Measurements from ENCODE around the gene CACNA1I. TPM values are rescaled to one million over a fixed set of nuclear protein-coding genes. Genes with fewer than 3 reads are reported as not detected.
A peak's percentile ranks its signal among the peaks of the same experiment; 100 is the strongest.

CACNA1I gene
- total and polyA plus RNA-seq, 4 donors: 0.16 to 0.33 TPM; not detected in 2

GRCh38 chr22:39545386-39546365, 24.9 kb upstream of the CACNA1I start:
- H3K4me1 ChIP-seq (ENCODE audit: control insufficient read depth in 1 of 2, insufficient read depth in 2 of 2, low read length in 2 of 2): no peaks in the 10 kb centered on the region
- WGBS, 2 donors: 18 to 24% methylated on average over 39 of the region's 39 CpGs
- H3K27me3 ChIP-seq (ENCODE audit: control insufficient read depth in 1 of 2, insufficient read depth in 2 of 2, low read length in 1 of 2): no peaks in the 10 kb centered on the region
- DNase-seq (peak in 1 of 2 donors; percentile 85), ATAC-seq (ENCODE audit: low FRiP score) (peak; percentile 44)
- intact Hi-C loops (cut with DNase I): no loop called here
- H3K36me3 ChIP-seq (ENCODE audit: control insufficient read depth in 1 of 2, insufficient read depth in 2 of 2, low read length in 1 of 2): no peaks in the 10 kb centered on the region
- H3K27ac ChIP-seq (ENCODE audit: low read depth in 1 of 2, low read length in 2 of 2): no peak overlapping the region
- no peaks in the 10 kb centered on the region for H3K9me3 ChIP-seq (ENCODE audit: control insufficient read depth, low read length)
- no peak overlapping the region for H3K4me3 ChIP-seq (ENCODE audit: low read length in 2 of 2)

GRCh38 chr22:39546889-39547586, 23.5 kb upstream of the CACNA1I start:
- Histone ChIP-seq H3K4me3 (ENCODE audit: low read length in 2 of 2) (no peak overlapping the region), H3K27me3 (ENCODE audit: control insufficient read depth in 1 of 2, insufficient read depth in 2 of 2, low read length in 1 of 2) (no peaks in the 10 kb centered on the region), H3K36me3 (ENCODE audit: control insufficient read depth in 1 of 2, insufficient read depth in 2 of 2, low read length in 1 of 2) (no peaks in the 10 kb centered on the region), H3K9me3 (ENCODE audit: control insufficient read depth, low read length) (no peaks in the 10 kb centered on the region), H3K27ac (ENCODE audit: low read depth in 1 of 2, low read length in 2 of 2) (no peak overlapping the region), H3K4me1 (ENCODE audit: control insufficient read depth in 1 of 2, insufficient read depth in 2 of 2, low read length in 2 of 2) (no peaks in the 10 kb centered on the region)
- ATAC-seq (ENCODE audit: low FRiP score): no peak
- intact Hi-C loops (cut with DNase I): no loop called here
- no peak for DNase-seq
- 38 to 39% methylated on average over 5 of the region's 5 CpGs for WGBS, 2 donors

DNA sequence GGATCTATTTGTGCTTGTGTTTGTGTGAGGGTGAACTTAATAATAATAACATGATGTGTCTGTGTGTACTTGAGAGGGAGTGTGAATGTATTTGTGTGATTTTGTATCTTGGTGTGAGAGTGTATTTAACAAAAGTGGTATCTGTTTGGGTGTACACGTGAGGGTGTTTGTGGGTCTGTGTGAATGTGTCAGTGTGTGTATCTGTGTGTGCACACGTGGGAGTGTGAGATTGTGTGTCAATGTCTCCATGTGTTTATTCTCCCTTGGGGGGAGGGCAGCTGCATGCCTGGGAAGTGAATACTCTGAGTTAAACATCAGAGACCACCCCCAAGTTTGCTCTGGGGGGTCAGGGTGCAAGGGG, 23.0 kb upstream of the CACNA1I start:
- intact Hi-C loops (cut with DNase I): no loop called here
- Histone ChIP-seq H3K4me3 (ENCODE audit: low read length in 2 of 2) (no peak overlapping the region), H3K9me3 (ENCODE audit: control insufficient read depth, low read length) (no peaks in the 10 kb centered on the region), H3K27ac (ENCODE audit: low read depth in 1 of 2, low read length in 2 of 2) (no peak overlapping the region), H3K4me1 (ENCODE audit: control insufficient read depth in 1 of 2, insufficient read depth in 2 of 2, low read length in 2 of 2) (no peaks in the 10 kb centered on the region), H3K27me3 (ENCODE audit: control insufficient read depth in 1 of 2, insufficient read depth in 2 of 2, low read length in 1 of 2) (no peaks in the 10 kb centered on the region), H3K36me3 (ENCODE audit: control insufficient read depth in 1 of 2, insufficient read depth in 2 of 2, low read length in 1 of 2) (no peaks in the 10 kb centered on the region)
- ATAC-seq (ENCODE audit: low FRiP score) (no peak), DNase-seq (no peak)
- WGBS, 2 donors: 44 to 53% methylated on average over 2 of the region's 2 CpGs

DNA sequence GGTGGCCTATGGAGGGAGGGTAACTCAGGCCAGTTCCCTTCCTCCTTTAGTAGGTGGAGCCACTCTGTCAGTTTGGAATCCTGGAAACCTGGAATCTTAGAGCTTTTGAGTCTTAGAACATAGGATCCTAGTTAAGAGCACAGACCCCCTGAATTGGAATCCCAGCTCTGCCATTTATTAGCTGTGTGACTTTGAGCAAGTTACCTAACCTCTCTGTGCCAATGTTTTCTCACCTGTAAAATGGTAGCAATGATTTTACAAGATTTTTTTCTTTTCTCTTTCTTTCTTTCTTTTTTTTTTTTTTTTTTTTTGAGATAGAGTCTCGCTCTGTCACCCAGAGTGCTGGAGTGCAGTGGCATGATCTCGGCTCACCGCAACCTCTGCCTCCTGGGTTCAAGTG, 17.1 kb upstream of the CACNA1I start:
- Histone ChIP-seq H3K27me3 (ENCODE audit: control insufficient read depth in 1 of 2, insufficient read depth in 2 of 2, low read length in 1 of 2) (no peaks in the 10 kb centered on the region), H3K4me3 (ENCODE audit: low read length in 2 of 2) (no peak overlapping the region), H3K9me3 (ENCODE audit: control insufficient read depth, low read length) (no peaks in the 10 kb centered on the region), H3K36me3 (ENCODE audit: control insufficient read depth in 1 of 2, insufficient read depth in 2 of 2, low read length in 1 of 2) (no peaks in the 10 kb centered on the region), H3K4me1 (ENCODE audit: control insufficient read depth in 1 of 2, insufficient read depth in 2 of 2, low read length in 2 of 2) (no peaks in the 10 kb centered on the region), H3K27ac (ENCODE audit: low read depth in 1 of 2, low read length in 2 of 2) (no peak overlapping the region)
- WGBS, 2 donors: 67 to 82% methylated on average over 3 of the region's 3 CpGs
- DNase-seq: no peak
- intact Hi-C loops (cut with DNase I): no loop called here
- no peak for ATAC-seq (ENCODE audit: low FRiP score)

DNA sequence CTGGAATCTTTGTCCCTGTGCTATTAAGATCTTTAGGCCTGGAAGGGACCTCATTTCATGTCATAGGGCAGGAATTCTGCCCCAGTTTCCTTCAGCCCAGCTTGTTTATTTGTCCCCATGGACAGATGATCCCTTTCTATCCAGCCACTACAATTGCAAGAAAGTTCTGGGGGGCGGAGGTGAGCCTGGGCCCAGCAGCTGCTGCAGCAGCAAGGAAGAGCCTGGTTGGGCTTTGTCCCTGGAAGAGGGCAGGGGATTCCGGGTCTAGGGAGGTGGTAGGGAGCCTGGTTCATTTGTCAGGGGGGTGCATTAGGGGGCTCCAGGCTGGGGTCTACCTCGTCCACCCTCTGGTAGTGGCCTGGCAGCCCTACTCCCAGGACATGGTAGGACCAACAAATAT, 16.4 kb upstream of the CACNA1I start:
- Histone ChIP-seq H3K27me3 (ENCODE audit: control insufficient read depth in 1 of 2, insufficient read depth in 2 of 2, low read length in 1 of 2) (no peaks in the 10 kb centered on the region), H3K4me3 (ENCODE audit: low read length in 2 of 2) (no peak overlapping the region), H3K36me3 (ENCODE audit: control insufficient read depth in 1 of 2, insufficient read depth in 2 of 2, low read length in 1 of 2) (no peaks in the 10 kb centered on the region), H3K4me1 (ENCODE audit: control insufficient read depth in 1 of 2, insufficient read depth in 2 of 2, low read length in 2 of 2) (no peaks in the 10 kb centered on the region), H3K27ac (ENCODE audit: low read depth in 1 of 2, low read length in 2 of 2) (no peak overlapping the region), H3K9me3 (ENCODE audit: control insufficient read depth, low read length) (no peaks in the 10 kb centered on the region)
- ATAC-seq (ENCODE audit: low FRiP score) (no peak), DNase-seq (no peak)
- intact Hi-C loops (cut with DNase I): no loop called here
- 49 to 64% methylated on average over 3 of the region's 3 CpGs for WGBS, 2 donors

- 5 to 8% methylated on average over 47 to 72 of the region's 72 CpGs for WGBS, 2 donors
- Histone ChIP-seq H3K27ac (ENCODE audit: low read depth in 1 of 2, low read length in 2 of 2) (no peak overlapping the region), H3K4me1 (ENCODE audit: control insufficient read depth in 1 of 2, insufficient read depth in 2 of 2, low read length in 2 of 2) (no peaks in the 10 kb centered on the region), H3K27me3 (ENCODE audit: control insufficient read depth in 1 of 2, insufficient read depth in 2 of 2, low read length in 1 of 2) (no peaks in the 10 kb centered on the region), H3K9me3 (ENCODE audit: control insufficient read depth, low read length) (no peaks in the 10 kb centered on the region), H3K36me3 (ENCODE audit: control insufficient read depth in 1 of 2, insufficient read depth in 2 of 2, low read length in 1 of 2) (no peaks in the 10 kb centered on the region), H3K4me3 (ENCODE audit: low read length in 2 of 2) (peak overlapping the region in 1 of 2 donors; percentile 5)
- ATAC-seq (ENCODE audit: low FRiP score): no peak
- intact Hi-C loops (cut with DNase I): no loop called here
- DNase-seq: no peak
Measured at GRCh38 chr22:39556970-39557841, 13.3 kb upstream of the CACNA1I start.

- no peaks in the 10 kb centered on the region for H3K9me3 ChIP-seq (ENCODE audit: control insufficient read depth, low read length)
- intact Hi-C loops (cut with DNase I): no loop called here
- H3K27ac ChIP-seq (ENCODE audit: low read depth in 1 of 2, low read length in 2 of 2): no peak overlapping the region
- ATAC-seq (ENCODE audit: low FRiP score) (no peak), DNase-seq (no peak)
- no peaks in the 10 kb centered on the region for H3K4me1 ChIP-seq (ENCODE audit: control insufficient read depth in 1 of 2, insufficient read depth in 2 of 2, low read length in 2 of 2)
- H3K36me3 ChIP-seq (ENCODE audit: control insufficient read depth in 1 of 2, insufficient read depth in 2 of 2, low read length in 1 of 2): no peaks in the 10 kb centered on the region
- no peaks in the 10 kb centered on the region for H3K27me3 ChIP-seq (ENCODE audit: control insufficient read depth in 1 of 2, insufficient read depth in 2 of 2, low read length in 1 of 2)
- H3K4me3 ChIP-seq (ENCODE audit: low read length in 2 of 2): no peak overlapping the region
- 3 to 5% methylated on average over 33 to 34 of the region's 34 CpGs for WGBS, 2 donors
Measured at GRCh38 chr22:39558254-39558727, 12.3 kb upstream of the CACNA1I start.

DNA sequence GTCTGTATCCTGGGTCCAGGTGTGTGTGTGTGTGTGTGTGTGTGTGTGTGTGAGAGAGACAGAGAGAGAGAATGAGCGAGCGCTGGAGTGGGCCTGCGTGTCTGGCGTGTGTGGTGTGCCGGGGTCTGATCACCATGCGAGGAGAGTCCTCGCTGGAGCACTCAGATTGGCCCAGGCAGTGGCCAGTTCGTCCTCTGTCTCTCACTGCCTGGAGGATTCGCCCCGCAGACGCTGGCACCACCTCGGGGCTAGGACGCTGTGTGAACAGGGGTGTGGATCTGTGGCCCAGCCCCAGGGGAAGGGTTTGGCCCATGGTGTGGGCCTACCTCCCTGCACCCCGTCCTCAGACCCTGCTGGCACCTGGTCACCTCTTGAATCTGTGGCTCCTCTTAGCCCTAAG, 11.6 kb upstream of the CACNA1I start:
- H3K4me1 ChIP-seq (ENCODE audit: control insufficient read depth in 1 of 2, insufficient read depth in 2 of 2, low read length in 2 of 2): no peaks in the 10 kb centered on the region
- intact Hi-C loops (cut with DNase I): no loop called here
- no peak overlapping the region for H3K27ac ChIP-seq (ENCODE audit: low read depth in 1 of 2, low read length in 2 of 2)
- H3K27me3 ChIP-seq (ENCODE audit: control insufficient read depth in 1 of 2, insufficient read depth in 2 of 2, low read length in 1 of 2): no peaks in the 10 kb centered on the region
- DNase-seq: no peak
- H3K9me3 ChIP-seq (ENCODE audit: control insufficient read depth, low read length): no peaks in the 10 kb centered on the region
- H3K36me3 ChIP-seq (ENCODE audit: control insufficient read depth in 1 of 2, insufficient read depth in 2 of 2, low read length in 1 of 2): no peaks in the 10 kb centered on the region
- 84 to 89% methylated on average over 14 of the region's 14 CpGs for WGBS, 2 donors
- ATAC-seq (ENCODE audit: low FRiP score): no peak
- no peak overlapping the region for H3K4me3 ChIP-seq (ENCODE audit: low read length in 2 of 2)
